B cell (primary cell): ENCODE results near the gene PLEKHH3. TPM values are rescaled to one million over a fixed set of nuclear protein-coding genes. Genes with fewer than 3 reads are reported as not detected.

Source experiments
- ATAC-seq: fragments of 200-7000 bp; cut with Tn5 transposase; one replicate; pipeline ENCODE4 v1.10.0; 2021; ENCODE audit warnings: low read depth, mild to moderate bottlenecking, moderate number of reproducible peaks, moderate library complexity
- CTCF ChIA-PET: fragments of 350-600 bp; sonication (Branson Sonifier 250); formaldehyde crosslinking; loops from one replicate; lab custom pipeline; 2021; ENCODE audit warnings: antibody characterized with exemption, inconsistent platforms; lab: Charles Lee
- POLR2A ChIA-PET: fragments of 350-600 bp; sonication (Branson Sonifier 250); formaldehyde crosslinking; loops from one replicate; lab custom pipeline; 2021; ENCODE audit warnings: antibody characterized with exemption; lab: Charles Lee
- DNase-seq: peaks from one replicate; pipeline ENCODE4 v3.0.0; 2013
- H2AFZ ChIP-seq: 2 replicates; pipeline ENCODE4 v1.6.1; 2012; ENCODE audit warnings: mild to moderate bottlenecking, low read depth, low read length; ENCODE audit not compliant: insufficient read depth, poor library complexity, severe bottlenecking
- H3K27ac ChIP-seq, 2 donors: 1 replicate in 1 of 2; 2 replicates in 1 of 2; pipeline ENCODE4 v1.5.1; 2012 to 2013; ENCODE audit warnings: low read length in 2 of 2, mild to moderate bottlenecking in 2 of 2, moderate library complexity in 1 of 2
- H3K27me3 ChIP-seq, 4 experiments: fragments of 200-600 bp in 1 of 4; sonication (generic) in 1 of 4; replicated peaks in 1 of 4; 1 replicate in 2 of 4; 2 replicates in 2 of 4; pipeline versions ENCODE4 v1.6.1 to v1.7.0; 2013 to 2016; ENCODE audit warnings: low read length in 3 of 4, mild to moderate bottlenecking in 2 of 4, mixed read lengths in 1 of 4, moderate library complexity in 1 of 4; ENCODE audit not compliant: insufficient read depth in 4 of 4, control insufficient read depth in 3 of 4; ENCODE audit errors: control extremely low read depth in 1 of 4
- H3K36me3 ChIP-seq, 2 experiments: replicated peaks in 1 of 2; 1 replicate in 1 of 2; 2 replicates in 1 of 2; pipeline versions ENCODE4 v1.6.1 to v1.7.1; 2013; ENCODE audit warnings: low read length in 1 of 2; ENCODE audit not compliant: insufficient read depth in 2 of 2, control insufficient read depth in 1 of 2; ENCODE audit errors: control extremely low read depth in 1 of 2, extremely low read depth in 1 of 2
- H3K4me1 ChIP-seq, 2 donors: fragments of 200-600 bp in 1 of 2; sonication (generic) in 1 of 2; 1 replicate in 1 of 2; 2 replicates in 1 of 2; pipeline versions ENCODE4 v1.5.1 to v1.6.1; 2013 to 2017; ENCODE audit warnings: low read length in 2 of 2; ENCODE audit not compliant: control insufficient read depth in 2 of 2, insufficient read depth in 2 of 2
- H3K4me2 ChIP-seq: replicated peaks from 2 replicates; pipeline ENCODE3; 2012; ENCODE audit warnings: mild to moderate bottlenecking, low read depth, low read length; ENCODE audit not compliant: poor library complexity, severe bottlenecking
- H3K4me3 ChIP-seq, 5 experiments: fragments of 200-600 bp in 1 of 5; sonication (generic) in 1 of 5; 1 replicate in 3 of 5; 2 replicates in 2 of 5; pipeline versions ENCODE4 v1.5.1 to v1.7.0; 2011 to 2016; ENCODE audit warnings: low read length in 4 of 5, mild to moderate bottlenecking in 4 of 5, low read depth in 2 of 5, control low read depth in 1 of 5, moderate library complexity in 1 of 5; ENCODE audit not compliant: insufficient read depth in 1 of 5; ENCODE audit errors: control extremely low read depth in 1 of 5, extremely low read depth in 1 of 5
- H3K79me2 ChIP-seq: fragments of 200-600 bp; sonication (generic); one replicate; pipeline ENCODE4 v1.6.0; 2016; ENCODE audit warnings: low read length; ENCODE audit not compliant: control insufficient read depth, insufficient read depth
- H3K9ac ChIP-seq: fragments of 200-600 bp; sonication (generic); 2 replicates; pipeline ENCODE4 v1.6.1; 2017; ENCODE audit warnings: mild to moderate bottlenecking, low read length, moderate library complexity
- H3K9me3 ChIP-seq, 3 donors: one replicate each; pipeline versions ENCODE4 v1.6.1 to v1.7.1; 2013; ENCODE audit warnings: low read length in 2 of 3; ENCODE audit not compliant: control insufficient read depth in 2 of 3, insufficient read depth in 1 of 3; ENCODE audit errors: control extremely low read depth in 1 of 3
- H4K20me1 ChIP-seq: 2 replicates; pipeline ENCODE4 v1.6.0; 2012; ENCODE audit warnings: mild to moderate bottlenecking, low read length; ENCODE audit not compliant: insufficient read depth, control insufficient read depth, poor library complexity, severe bottlenecking
- H3K27ac Mint-ChIP-seq: one replicate; pipeline ENCODE4 v1.8.0; 2021; ENCODE audit warnings: mixed read lengths
- H3K27me3 Mint-ChIP-seq: one replicate; pipeline ENCODE4 v1.8.0; 2021; ENCODE audit warnings: mixed read lengths
- H3K4me1 Mint-ChIP-seq: one replicate; pipeline ENCODE4 v1.8.0; 2021; ENCODE audit warnings: mixed read lengths
- H3K4me3 Mint-ChIP-seq: one replicate; pipeline ENCODE4 v1.8.0; 2021; ENCODE audit warnings: mixed read lengths
- H3K9me3 Mint-ChIP-seq: one replicate; pipeline ENCODE4 v1.8.0; 2022; ENCODE audit warnings: mixed read lengths; ENCODE audit not compliant: insufficient read depth
- CTCF ChIP-seq: fragments of 200-600 bp; IDR thresholded peaks from one replicate; pipeline ENCODE4 v1.8.0; 2022; ENCODE audit warnings: antibody characterized with exemption, mild to moderate bottlenecking
- EZH2 ChIP-seq: IDR thresholded peaks from 2 replicates; pipeline ENCODE4 v1.6.1; 2012; ENCODE audit warnings: borderline replicate concordance, low read depth, mild to moderate bottlenecking, moderate library complexity, low read length; ENCODE audit not compliant: insufficient read depth, poor library complexity, severe bottlenecking
- WGBS: methylation state at CpG from one replicate; pipeline ENCODE4 v1.1.5; 2013; ENCODE audit warnings: missing lambda C conversion rate; ENCODE audit not compliant: insufficient coverage; 5-methylcytosine and 5-hydroxymethylcytosine counted together
- intact Hi-C: fragments of 100-400 bp; cut with micrococcal nuclease; formaldehyde crosslinking; loops from one replicate; pipeline ENCODE4 v1.10.0; 2022
- polyA plus RNA-seq: library from polyadenylated mRNA; depleted of rRNA; stranded (reverse); fragments of >200 nt; gene quantifications from 2 replicates; pipeline ENCODE4 v1.2.3, GENCODE V29; 2012
- total RNA-seq, 2 donors: library from RNA; stranded (reverse); fragments of 120-200 nt in 1 of 2; gene quantifications; 1 replicate in 1 of 2; 2 replicates in 1 of 2; pipeline versions ENCODE4 v1.2.3 to v1.2.4, GENCODE V29; 2013 to 2022

Gene PLEKHH3
- total and polyA plus RNA-seq, 2 donors (not counting 1 experiment from before 2014, with no cell fraction given), result 0.44 to 0.67 TPM

GRCh38 chr17:42659079-42659931 is 17.5 kb downstream of the PLEKHH3 start, which contains the start of gene TUBG2:
Gene TUBG2, plus strand, starts transcription at chr17:42659284. Its CDS starts 220 bp downstream, at chr17:42659504.
- H3K27ac ChIP-seq, result peak within 1 kb of the TSS in 1 of 2 donors; percentile 41
- ChIA-PET POLR2A (interaction anchor here (0.6 to 1.0 kb wide), 3 partner anchors 11 to 307 kb away, joined by 3 to 7 read pairs (median 3); no protein-coding TSS in a partner anchor), CTCF (interaction anchor here (0.6 to 4.9 kb wide), 4 partner anchors 11 to 81 kb away, joined by 4 to 18 read pairs (median 4); no protein-coding TSS in a partner anchor)
- peak within 1 kb of the TSS; percentile 93 for H3K4me3 Mint-ChIP-seq
- intact Hi-C loops, result loop anchor here (2.0 kb wide), 1 partner anchor 19 kb away; no protein-coding TSS in a partner anchor
- peak; percentile 83 for ATAC-seq
- H3K4me1 Mint-ChIP-seq, result peaks cover 31% of the 10 kb centered on the region
- H3K4me1 ChIP-seq, result peaks cover 16 to 23% of the 10 kb centered on the region in 2 donors
- H3K27me3 Mint-ChIP-seq, result peaks cover 9% of the 10 kb centered on the region
- H3K27ac Mint-ChIP-seq, result peak within 1 kb of the TSS; percentile 79
- TF ChIP-seq EZH2 (no peak), CTCF (no peak)
- peak; percentile 76 for DNase-seq
- H3K9ac ChIP-seq, result peak within 1 kb of the TSS; percentile 79
- H2AFZ ChIP-seq, result peak within 1 kb of the TSS; percentile 95
- no peaks in the 10 kb centered on the region for H4K20me1 ChIP-seq
- H3K9me3 ChIP-seq, result no peaks in the 10 kb centered on the region
- H3K27me3 ChIP-seq, result peaks cover 0 to 27% (median 7%) of the 10 kb centered on the region in 4 experiments
- no peaks in the 10 kb centered on the region for H3K36me3 ChIP-seq
- WGBS, result 4% methylated on average over 52 of the region's 59 CpGs
- H3K4me3 ChIP-seq, result peak within 1 kb of the TSS in 4 of 5 experiments; percentile 51 to 76 (median 72)
- no peaks in the 10 kb centered on the region for H3K9me3 Mint-ChIP-seq
- no peaks in the 10 kb centered on the region for H3K79me2 ChIP-seq
- H3K4me2 ChIP-seq, result peak within 1 kb of the TSS; percentile 94
